Activated CD4-positive, CD25-positive, alpha-beta regulatory T cell treated with anti-CD3 and anti-CD28 coated beads, Interleukin-2, amount 50 U/mL, for 72 hours (primary cell): ENCODE data around the gene NCSTN.

ENCODE experiments used
- DNase-seq: peaks from one replicate; pipeline ENCODE4 v3.0.0; 2021

The NCSTN gene

GRCh38 chr1:160353223-160353622, 10.0 kb downstream of the NCSTN start:
- no peak for DNase-seq

- DNase-seq = peak; percentile 26
These were observed 11.3 kb downstream of the NCSTN start for GRCh38 chr1:160354388-160354985.

- DNase-seq = no peak
These were observed 14.3 kb downstream of the NCSTN start for GRCh38 chr1:160357286-160358002.

- DNase-seq = no peak
These were observed 14.9 kb downstream of the NCSTN start for GRCh38 chr1:160358073-160358472.

DNA sequence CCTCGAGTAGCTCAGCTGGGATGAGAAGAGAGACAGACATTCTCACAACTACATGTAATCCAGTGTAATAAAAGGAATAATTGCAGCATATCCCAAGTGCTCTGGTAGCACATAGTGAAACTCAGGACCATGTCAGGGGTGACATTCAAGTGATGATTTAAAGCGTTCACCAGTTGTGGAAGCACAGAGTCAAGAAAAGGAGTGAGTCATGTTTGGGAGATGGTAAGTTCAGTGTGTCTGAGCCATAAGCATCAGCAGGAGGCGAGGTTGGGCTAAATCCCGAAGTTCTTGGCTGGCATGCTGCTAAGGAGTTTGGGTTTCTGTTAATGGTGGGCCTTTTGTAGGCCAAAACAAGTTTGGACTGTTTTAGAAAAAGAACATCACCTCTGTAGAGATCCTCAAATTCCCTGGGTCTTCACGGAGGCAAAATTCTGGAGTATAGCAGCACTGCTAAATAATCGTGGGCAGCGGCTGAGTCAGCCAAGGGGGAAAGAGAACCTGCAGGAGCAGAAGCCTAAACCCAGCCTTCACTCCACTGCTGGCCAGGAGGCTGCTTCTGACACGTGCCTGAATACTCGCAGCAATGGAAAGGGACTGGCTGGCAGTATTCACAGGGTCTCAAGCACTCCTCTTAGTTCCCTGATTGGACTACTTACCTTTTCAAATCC, 16.5 kb downstream of the NCSTN start:
- no peak for DNase-seq

DNA sequence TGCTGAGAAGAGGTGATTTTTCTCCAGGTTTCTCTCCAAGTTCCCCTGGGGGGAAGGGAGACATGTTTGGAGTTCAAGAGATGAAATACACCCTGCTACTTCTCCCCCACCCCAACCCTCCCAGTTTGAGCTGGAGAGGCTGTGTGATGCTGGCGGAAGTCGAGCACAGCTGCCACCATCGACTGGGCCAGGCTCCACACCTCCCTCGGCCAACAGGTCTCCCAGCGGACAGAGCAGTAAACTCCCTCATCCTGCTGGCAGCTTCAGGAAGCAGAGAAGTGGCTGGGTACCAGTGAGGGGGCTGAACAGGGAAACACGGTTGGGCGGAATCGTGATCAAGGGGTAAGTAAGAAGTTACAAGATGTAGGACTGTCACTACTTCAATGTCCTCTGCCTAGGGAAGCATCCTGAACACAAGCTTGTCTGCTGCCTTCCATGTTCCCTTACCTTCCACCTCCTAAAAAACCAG, 17.1 kb downstream of the NCSTN start:
- DNase-seq = no peak

GRCh38 chr1:160361199-160361598, 18.0 kb downstream of the NCSTN start:
- DNase-seq = no peak

GRCh38 chr1:160361814-160362167, 18.6 kb downstream of the NCSTN start:
- DNase-seq = no peak

DNA sequence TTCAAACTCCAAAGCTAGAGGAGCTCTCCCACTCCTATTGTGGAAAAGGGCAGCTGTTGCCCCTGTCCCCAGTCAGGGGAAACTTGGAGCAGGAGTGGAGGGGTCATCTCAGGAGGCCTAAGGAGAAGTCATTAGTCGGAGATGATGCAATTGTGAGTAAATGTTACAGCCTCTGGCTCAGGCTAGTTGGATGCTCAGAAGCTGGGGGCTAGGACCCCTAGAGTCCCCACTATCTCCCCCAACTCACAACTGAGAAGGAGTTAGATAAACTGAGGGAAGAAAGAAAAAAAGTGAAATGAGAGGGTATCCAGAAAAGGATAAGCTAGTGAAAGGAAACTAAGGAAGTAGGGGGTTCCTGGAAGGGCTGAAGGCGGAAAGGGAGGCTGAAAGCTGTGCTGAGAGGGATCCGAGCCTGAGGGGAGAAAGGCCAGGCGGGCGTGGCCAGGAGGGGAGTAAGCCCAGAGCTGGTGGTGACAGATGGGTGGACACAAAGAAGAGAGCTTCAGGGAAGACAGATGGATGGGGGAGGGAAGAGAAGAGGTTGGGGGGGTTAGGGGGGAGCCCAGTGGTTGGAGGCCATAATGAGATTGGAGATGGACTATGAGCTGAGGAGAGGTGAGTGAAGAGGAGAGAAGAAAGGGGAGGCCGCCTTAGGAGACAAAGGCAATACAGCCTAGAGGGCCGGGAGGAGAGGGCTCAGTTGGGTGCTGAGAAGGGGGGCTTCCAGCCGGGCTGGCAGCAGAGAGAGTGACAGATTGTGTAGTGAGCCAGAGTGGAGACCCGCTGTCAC, 19.2 kb downstream of the NCSTN start:
- peak; percentile 17 for DNase-seq

DNA sequence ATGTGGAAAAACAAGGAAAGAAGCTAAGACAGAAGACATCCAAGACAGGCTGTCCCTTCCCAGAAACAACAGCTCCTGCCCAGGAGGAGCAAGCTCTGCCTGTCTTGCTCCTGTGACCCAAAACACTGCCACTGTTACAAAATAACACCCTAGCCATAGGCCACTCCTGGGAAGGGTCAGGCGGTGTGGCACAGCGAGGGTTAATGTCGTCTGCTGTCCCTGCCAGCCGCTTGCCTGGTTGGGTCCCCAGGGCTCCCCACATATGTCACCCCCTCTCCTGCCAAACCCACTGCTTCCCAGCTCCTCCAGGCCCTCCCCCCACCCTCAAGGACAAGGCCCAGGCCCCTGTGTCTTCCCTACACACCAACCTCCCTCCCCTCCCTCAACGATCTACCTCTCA, 19.8 kb downstream of the NCSTN start:
- DNase-seq = no peak

DNA sequence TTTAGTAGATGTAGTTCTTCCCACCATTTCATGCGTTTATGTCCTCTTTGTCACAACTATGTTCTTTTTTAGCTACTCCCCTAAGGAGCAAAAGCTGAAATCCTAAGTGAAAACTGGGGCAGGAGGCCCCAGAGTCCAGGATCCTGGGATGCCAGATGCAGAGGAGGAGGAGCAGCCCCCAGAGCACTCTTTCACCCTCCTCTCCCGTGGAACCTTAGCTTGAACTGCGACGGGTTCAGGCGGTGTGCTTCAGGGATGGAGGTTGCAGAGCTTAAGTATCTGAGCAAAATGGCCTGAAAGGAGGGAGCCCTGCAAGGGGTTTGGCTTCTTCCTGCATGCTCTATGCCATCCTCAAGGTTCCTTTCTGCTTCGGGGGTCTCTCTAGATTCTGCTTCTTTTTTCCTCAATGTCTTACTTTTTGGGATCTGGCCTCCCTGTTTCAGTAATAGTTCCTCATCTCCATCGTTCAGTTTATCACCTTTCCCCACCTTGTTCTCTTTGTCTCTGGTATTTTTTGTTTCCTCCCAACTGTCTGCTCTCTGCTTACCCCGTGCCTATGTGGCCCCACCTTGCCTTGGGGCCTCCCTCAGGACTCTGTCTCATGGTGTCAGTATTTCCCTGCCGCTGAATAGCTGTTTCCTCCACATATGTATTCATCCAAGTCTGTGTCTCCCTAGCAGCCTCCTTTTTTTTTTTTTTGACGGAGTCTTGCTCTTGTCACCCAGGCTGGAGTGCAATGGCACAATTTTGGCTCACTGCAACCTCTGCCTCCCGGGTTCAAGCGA, 21.0 kb downstream of the NCSTN start:
- no peak for DNase-seq

- no peak for DNase-seq
These were observed 22.1 kb downstream of the NCSTN start for GRCh38 chr1:160365325-160365724.

GRCh38 chr1:160366731-160367515, 23.7 kb downstream of the NCSTN start, which contains the start of gene NHLH1:
NHLH1 (plus strand) TSS chr1:160367071; CDS start chr1:160370732, 3,661 bp downstream.
- DNase-seq = no peak

GRCh38 chr1:160367516-160367900, 24.3 kb downstream of the NCSTN start:
- no peak for DNase-seq

DNA sequence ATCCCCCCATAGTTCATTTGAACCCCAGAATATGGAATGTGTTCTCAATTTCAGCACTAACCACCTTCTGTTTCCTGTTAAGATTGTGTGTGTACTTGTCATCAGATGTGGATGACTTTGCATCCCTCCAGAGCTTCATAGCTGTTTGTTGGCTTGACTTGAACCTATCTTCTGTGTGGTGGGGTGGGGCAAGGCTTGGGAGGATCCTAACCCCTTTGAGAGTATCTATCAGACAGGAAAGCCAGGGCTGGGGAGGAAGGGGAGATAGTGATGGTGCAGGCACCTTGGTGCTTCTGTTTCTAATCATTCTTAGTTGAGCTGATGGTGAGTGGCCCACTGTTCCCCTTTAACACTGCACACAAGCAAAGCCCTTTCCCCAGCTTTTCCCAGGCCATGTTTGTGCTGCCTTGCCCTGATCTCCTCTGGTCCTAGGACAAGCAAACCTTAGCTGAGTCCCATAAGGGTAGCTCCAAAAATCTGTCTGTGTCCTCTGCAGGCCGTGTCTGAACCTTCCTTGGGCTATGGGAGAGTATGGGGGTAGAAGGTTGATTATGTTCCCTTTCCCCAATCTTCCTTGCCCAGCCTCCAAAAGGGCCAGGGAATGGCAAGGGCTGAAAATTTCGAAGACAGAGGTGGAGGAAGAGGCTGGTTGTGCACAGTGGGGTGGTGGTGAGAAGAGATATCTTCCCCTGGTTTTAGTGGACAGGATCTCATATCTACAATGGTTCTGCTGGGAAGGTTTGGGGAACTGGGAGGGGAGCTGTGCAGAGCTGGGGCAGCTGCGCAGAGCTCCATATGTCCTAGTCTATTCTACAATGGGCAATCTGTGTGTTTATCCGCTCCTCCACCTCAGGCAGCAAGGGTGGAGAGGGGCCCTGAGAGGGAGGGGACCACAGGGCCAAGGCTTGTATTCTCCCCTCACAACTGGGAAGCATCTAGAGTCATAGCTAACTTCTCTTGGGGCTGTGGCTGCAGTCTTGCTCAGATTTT, 25.0 kb downstream of the NCSTN start:
- DNase-seq = no peak

- DNase-seq = no peak
These were observed 25.9 kb downstream of the NCSTN start for GRCh38 chr1:160369087-160369486.

GRCh38 chr1:160370561-160371345, 27.6 kb downstream of the NCSTN start:
- no peak for DNase-seq

- no peak for DNase-seq
These were observed 28.1 kb downstream of the NCSTN start for GRCh38 chr1:160371346-160371631.

- no peak for DNase-seq
These were observed 28.6 kb downstream of the NCSTN start for GRCh38 chr1:160371756-160372155.

DNA sequence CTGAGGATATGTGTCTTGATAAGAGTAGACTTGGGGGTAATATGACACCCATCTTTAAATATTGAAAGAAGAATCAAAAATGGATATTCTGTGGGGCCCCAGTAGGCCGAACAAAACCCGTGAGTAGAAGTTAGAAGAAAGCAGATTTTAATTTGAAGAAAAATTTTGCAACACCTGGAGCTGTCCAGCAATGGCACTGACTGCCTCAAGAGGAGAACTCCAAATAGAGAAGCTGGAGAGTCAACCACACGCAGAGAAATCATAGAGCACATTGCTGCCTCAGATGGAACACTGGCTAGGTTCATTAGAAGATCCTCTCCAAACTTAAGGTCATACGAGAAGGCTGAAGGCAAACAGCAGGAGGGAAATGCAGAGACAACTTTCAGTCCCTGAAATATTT, 30.5 kb downstream of the NCSTN start:
- DNase-seq = no peak
